ENCODE measurements around the gene TUBGCP6. TPM values are rescaled to one million over a fixed set of nuclear protein-coding genes. Genes with fewer than 3 reads are reported as not detected.

Gene TUBGCP6
- total RNA-seq, 4 donors from 2014 or later, result 20.3 to 44.3 (median 32.2) TPM

DNA sequence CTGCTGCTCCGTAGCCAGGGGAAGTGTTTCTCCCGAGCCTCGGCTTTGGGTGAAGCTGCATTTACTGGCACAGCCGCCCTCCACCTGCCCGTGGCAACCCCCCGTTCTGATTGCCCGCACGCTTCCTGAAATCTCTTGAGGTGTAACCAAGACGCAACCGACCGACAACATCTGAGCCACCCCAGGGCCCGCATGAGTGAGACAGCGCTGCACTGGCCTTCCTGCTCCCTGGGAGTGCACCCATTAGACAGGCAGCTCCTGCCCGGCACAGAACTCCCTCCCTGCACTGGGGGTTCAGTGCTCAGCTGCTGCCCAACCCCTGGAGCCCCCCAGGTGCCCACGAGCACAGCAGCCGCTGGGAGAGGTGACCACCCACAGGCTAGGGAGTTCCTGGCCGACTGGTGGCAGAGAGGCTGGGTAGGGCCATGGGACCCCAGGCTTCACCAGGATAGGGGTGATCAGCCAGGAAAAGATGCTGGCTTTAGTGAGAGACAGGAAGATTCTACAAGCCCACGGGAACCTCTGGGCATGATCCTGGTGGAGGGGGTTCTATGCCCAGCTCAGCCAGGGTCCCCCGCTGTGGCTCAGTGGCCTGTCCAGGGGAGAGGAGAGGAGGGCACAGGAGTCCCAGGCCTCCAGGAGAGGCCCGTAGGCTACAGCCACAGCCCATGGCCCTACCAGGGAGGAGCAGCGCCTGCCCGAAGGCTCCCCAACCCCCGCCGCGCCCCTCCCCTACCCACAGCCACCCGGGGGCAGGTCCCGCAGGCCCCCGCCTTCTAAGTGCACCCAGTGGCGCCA, 48.0 kb upstream of the TUBGCP6 start:
- WGBS, 2 donors, result 51 to 63% methylated on average over 5 to 9 of the region's 29 CpGs
- H3K4me3 ChIP-seq, result peak overlapping the region; percentile 6 to 58 (median 36)
- peaks cover 24 to 58% (median 26%) of the 10 kb centered on the region in 3 donors for H3K36me3 ChIP-seq
- TF ChIP-seq, protein P1, sequence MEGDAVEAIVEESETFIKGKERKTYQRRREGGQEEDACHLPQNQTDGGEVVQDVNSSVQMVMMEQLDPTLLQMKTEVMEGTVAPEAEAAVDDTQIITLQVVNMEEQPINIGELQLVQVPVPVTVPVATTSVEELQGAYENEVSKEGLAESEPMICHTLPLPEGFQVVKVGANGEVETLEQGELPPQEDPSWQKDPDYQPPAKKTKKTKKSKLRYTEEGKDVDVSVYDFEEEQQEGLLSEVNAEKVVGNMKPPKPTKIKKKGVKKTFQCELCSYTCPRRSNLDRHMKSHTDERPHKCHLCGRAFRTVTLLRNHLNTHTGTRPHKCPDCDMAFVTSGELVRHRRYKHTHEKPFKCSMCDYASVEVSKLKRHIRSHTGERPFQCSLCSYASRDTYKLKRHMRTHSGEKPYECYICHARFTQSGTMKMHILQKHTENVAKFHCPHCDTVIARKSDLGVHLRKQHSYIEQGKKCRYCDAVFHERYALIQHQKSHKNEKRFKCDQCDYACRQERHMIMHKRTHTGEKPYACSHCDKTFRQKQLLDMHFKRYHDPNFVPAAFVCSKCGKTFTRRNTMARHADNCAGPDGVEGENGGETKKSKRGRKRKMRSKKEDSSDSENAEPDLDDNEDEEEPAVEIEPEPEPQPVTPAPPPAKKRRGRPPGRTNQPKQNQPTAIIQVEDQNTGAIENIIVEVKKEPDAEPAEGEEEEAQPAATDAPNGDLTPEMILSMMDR (IDR thresholded peaks at IDR 0.05), result no peak
- TF ChIP-seq POLR2A (IDR thresholded peaks at IDR 0.05), result no peak
- peak overlapping the region; percentile 86 to 97 (median 90) for H3K27ac ChIP-seq
- intact Hi-C loops (cut with DNase I), result no loop called here
- H3K9me3 ChIP-seq, result no peaks in the 10 kb centered on the region
- peaks cover 41 to 99% (median 46%) of the 10 kb centered on the region in 3 donors for H3K4me1 ChIP-seq
- no peaks in the 10 kb centered on the region for H3K27me3 ChIP-seq
- DNase-seq, result no peak

DNA sequence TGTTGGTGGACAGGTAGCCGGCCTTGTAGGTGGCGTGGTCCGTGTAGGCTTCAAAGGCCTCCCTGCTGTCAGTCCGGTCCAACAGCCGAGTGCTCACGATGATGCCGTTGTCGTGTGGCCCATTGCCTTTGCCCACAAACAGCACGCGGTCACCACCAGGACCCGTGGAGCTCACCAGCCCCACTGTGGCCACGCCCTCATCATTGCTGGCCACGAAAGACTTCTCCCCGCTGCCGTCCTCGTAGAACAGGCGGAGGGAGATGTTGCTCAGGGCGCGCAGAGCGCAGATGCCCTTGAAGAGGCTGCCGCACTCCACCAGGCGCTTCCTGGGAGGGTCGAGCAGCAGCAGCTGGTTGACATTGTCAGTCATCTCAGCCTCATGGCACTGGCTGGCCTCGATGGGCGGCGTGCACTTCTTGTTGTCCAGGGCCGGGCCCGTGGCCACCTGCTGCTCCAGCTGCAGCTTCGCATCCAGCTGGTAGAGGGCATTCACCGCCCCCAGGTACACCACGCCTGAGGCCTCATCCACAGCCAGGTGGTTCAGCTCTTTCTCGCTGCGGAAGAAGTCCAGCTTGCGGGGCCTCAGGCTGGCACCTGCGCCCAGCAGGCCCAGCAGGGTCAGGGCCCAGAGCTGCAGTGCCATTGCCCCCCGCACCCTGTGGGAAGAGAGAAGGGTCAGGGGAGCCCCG, 45.3 kb upstream of the TUBGCP6 start:
- 89 to 93% methylated on average over 3 to 8 of the region's 37 CpGs for WGBS, 2 donors
- Histone ChIP-seq H3K9me3 (no peaks in the 10 kb centered on the region), H3K27ac (no peak overlapping the region), H3K4me1 (peaks cover 32 to 94% (median 32%) of the 10 kb centered on the region in 3 donors), H3K36me3 (peaks cover 44 to 79% (median 47%) of the 10 kb centered on the region in 3 donors), H3K27me3 (no peaks in the 10 kb centered on the region), H3K4me3 (no peak overlapping the region)
- no peak for TF ChIP-seq POLR2A (IDR thresholded peaks at IDR 0.05)
- no peak for DNase-seq
- intact Hi-C loops (cut with DNase I), result no loop called here

DNA sequence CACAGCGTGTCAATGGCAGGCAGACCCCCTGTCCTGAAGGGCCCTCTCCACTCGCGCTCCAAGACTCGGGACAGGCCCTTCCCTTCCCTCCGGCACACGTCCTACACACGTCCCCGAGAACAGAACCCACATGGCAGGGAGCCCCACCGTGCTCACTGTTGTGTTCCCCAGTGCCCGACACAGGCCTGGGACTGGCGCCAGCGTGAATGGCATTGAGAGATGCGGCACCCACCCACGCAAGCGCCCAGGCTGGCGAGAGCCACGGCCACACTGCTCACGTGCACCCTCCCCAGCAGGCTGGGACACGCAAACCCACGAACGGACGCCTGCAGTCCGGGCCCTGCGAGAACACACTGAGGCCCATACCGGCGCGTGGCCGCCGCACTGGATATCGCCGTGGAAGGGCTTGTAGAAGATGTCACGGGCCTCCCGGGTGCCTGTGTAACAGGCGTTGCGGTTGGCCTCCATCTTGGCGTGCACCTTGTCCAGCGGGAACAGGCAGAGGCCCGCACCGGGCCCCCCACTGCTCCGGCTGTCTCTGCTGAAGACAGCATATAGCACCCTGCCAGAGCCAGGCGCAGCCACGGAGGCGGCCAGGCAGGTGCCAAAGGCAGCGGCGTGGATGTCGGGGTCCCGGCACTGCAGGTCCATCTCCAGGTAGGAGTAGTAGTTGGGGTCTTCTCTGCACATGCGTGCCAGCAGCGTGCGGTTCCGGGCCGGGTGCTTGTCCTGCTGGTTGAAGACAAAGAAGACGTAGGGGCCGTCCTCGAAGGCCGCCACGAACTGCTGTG, 44.5 kb upstream of the TUBGCP6 start:
- no peak for DNase-seq
- Histone ChIP-seq H3K27ac (no peak overlapping the region), H3K36me3 (peaks cover 47 to 78% (median 50%) of the 10 kb centered on the region in 3 donors), H3K4me3 (no peak overlapping the region), H3K27me3 (no peaks in the 10 kb centered on the region), H3K4me1 (peaks cover 25 to 94% (median 26%) of the 10 kb centered on the region in 3 donors), H3K9me3 (no peaks in the 10 kb centered on the region)
- TF ChIP-seq, protein P1 (IDR thresholded peaks at IDR 0.05), result no peak
- no peak for TF ChIP-seq POLR2A (IDR thresholded peaks at IDR 0.05)
- intact Hi-C loops (cut with DNase I), result no loop called here
- WGBS, 2 donors, result 30 to 98% methylated on average over 2 to 7 of the region's 57 CpGs

DNA sequence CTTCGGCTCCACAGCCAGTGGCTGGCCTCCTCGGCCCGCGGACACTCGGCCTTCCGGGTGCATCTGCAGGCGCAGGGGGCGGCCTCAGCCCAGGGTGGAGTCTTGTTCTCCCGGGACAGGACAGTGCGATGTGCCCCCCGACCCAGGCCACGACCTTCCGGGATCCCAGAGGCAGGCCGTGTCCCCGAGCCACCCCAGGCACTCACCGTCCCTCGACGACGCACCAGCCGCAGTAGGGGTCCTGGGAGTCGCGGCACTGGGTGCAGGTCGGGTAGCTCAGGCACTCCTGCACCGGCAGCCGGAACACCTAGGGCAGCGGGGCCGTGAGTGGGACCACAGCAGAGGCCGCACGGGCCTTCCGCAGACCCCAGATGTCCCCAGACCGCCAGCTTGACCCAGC, 42.9 kb upstream of the TUBGCP6 start:
- Histone ChIP-seq H3K27me3 (no peaks in the 10 kb centered on the region), H3K4me3 (no peak overlapping the region), H3K27ac (peak overlapping the region in 1 of 4 donors; percentile 68), H3K9me3 (no peaks in the 10 kb centered on the region), H3K36me3 (peaks cover 60 to 88% (median 64%) of the 10 kb centered on the region in 3 donors), H3K4me1 (peaks cover 9 to 94% (median 17%) of the 10 kb centered on the region in 3 donors)
- no peak for DNase-seq
- 89% methylated on average over 7 of the region's 31 CpGs; no CpG with 5 or more reads in 1 of the 2 donors for WGBS, 2 donors
- intact Hi-C loops (cut with DNase I), result no loop called here
- TF ChIP-seq, protein P1 (IDR thresholded peaks at IDR 0.05), result no peak
- TF ChIP-seq POLR2A (IDR thresholded peaks at IDR 0.05), result no peak

DNA sequence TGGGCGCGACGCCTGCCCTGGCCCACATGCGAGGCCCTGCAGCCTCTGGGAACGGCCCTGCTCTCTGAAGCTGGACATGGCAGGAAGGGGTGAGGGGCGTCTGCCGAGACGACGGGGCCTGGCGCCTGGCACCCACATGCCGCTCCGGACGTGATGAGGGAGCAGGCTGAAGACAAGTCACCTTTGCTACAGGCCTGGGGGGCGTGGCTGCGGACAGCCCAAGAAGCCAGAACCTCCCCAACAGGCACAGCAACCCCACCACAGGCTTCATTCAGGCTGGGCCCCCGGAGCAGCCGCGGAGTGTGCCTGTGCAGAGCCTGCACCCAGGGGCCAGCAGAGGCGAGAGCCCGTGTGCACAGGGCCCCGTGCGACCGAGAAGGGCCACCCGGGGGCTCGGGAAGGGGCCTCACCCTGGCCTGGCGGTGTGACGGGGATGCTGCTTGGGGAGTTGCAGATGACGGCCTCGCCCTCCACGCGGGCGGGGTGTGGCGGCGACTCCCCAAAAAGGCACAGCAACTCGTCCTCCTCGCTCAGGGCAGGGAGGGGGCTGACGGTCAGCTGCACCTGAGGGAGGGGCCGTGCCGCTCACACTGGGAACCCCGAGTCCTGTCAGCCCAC, 42.0 kb upstream of the TUBGCP6 start:
- no peaks in the 10 kb centered on the region for H3K27me3 ChIP-seq
- no peak overlapping the region for H3K4me3 ChIP-seq
- WGBS, 2 donors, result 94% methylated on average over 11 of the region's 40 CpGs; no CpG with 5 or more reads in 1 of the 2 donors
- H3K36me3 ChIP-seq, result peaks cover 68 to 95% (median 71%) of the 10 kb centered on the region in 3 donors
- peak overlapping the region in 2 of 4 donors; percentile 19 to 68 for H3K27ac ChIP-seq
- no peaks in the 10 kb centered on the region for H3K9me3 ChIP-seq
- TF ChIP-seq, protein P1 (IDR thresholded peaks at IDR 0.05), result no peak
- no peak for TF ChIP-seq POLR2A (IDR thresholded peaks at IDR 0.05)
- no peak for DNase-seq
- peaks cover 10 to 94% (median 15%) of the 10 kb centered on the region in 3 donors for H3K4me1 ChIP-seq
- intact Hi-C loops (cut with DNase I), result no loop called here

Measured in esophagus squamous epithelium (tissue), 5 donors.